NCI-H2196 (cell line): ENCODE measurements around the gene LIN7B.

Source experiments
- DNase-seq: peaks from one replicate; lab custom pipeline; 2025; ENCODE audit not compliant: unreplicated experiment; lab: John Stamatoyannopoulos, UW

The LIN7B gene

GRCh38 chr19:49160450-49161189 is 46.5 kb downstream of the LIN7B start:
- DNase-seq: no peak

GRCh38 chr19:49161987-49162386 is 47.8 kb downstream of the LIN7B start:
- DNase-seq: peak; percentile 31

GRCh38 chr19:49165111-49165750 is 51.1 kb downstream of the LIN7B start:
- DNase-seq: peak; percentile 29

GRCh38 chr19:49165865-49166301 is 51.7 kb downstream of the LIN7B start:
- DNase-seq: no peak

GRCh38 chr19:49167857-49168409 is 53.8 kb downstream of the LIN7B start:
- DNase-seq: no peak
